GM12878 (cell line): ENCODE results near the gene WDR18. TPM values are rescaled to one million over a fixed set of nuclear protein-coding genes. Genes with fewer than 3 reads are reported as not detected.
A peak's percentile ranks its signal among the peaks of the same experiment; 100 is the strongest.

ENCODE experiments used
- ATAC-seq: fragments of 200-7000 bp; cut with Tn5 transposase; 3 replicates; pipeline ENCODE4 v1.9.1; 2020; ENCODE audit warnings: mild to moderate bottlenecking, moderate library complexity
- BruUV-seq: library from RNA; stranded (reverse); fragments of 400-500 nt; replicated peaks from 2 replicates; lab custom pipeline; 2021; lab: Mats Ljungman, UMichigan
- CTCF ChIA-PET: fragments of 300-600 bp; sonication (Branson Sonifier 250); formaldehyde crosslinking; extraction: SDS; loops from one replicate; lab custom pipeline; 2021; ENCODE audit warnings: inconsistent platforms; lab: Yijun Ruan, JAX
- POLR2A ChIA-PET: fragments of 350-600 bp; formaldehyde crosslinking; extraction: SDS; loops from one replicate; lab custom pipeline; 2021; ENCODE audit warnings: inconsistent platforms; lab: Charles Lee
- RAD21 ChIA-PET: fragments of 300-600 bp; sonication (Branson Sonifier 250); formaldehyde crosslinking; loops from one replicate; lab custom pipeline; 2023; ENCODE audit warnings: antibody characterized with exemption; ENCODE audit not compliant: unreplicated experiment; lab: Charles Lee
- SMC1A ChIA-PET: fragments of 300-600 bp; sonication (Branson Sonifier 250); formaldehyde crosslinking; loops from one replicate; lab custom pipeline; 2023; ENCODE audit not compliant: unreplicated experiment, uncharacterized antibody; lab: Charles Lee
- DNase-seq: peaks from one replicate; pipeline ENCODE4 v3.0.0-alpha.2; 2011; ENCODE audit warnings: low read depth, low spot score
- FAIRE-seq: peaks from 3 replicates; lab custom pipeline; 2011; peaks lifted over from hg19 to GRCh38; lab: Jason Lieb, UNC
- H2AFZ ChIP-seq: 2 replicates; pipeline ENCODE4 v1.6.0; 2011; ENCODE audit warnings: low read depth, low read length, control low read depth; ENCODE audit not compliant: control insufficient read depth
- H3K27ac ChIP-seq: 2 replicates; pipeline ENCODE4 v1.5.1; 2011; ENCODE audit warnings: control low read depth; ENCODE audit not compliant: control insufficient read depth, insufficient read depth
- H3K27me3 ChIP-seq, 2 experiments: replicated peaks in 1 of 2; 2 replicates each; pipeline versions ENCODE4 v1.6.0 to v1.6.1; 2011; ENCODE audit warnings: low read length in 1 of 2; ENCODE audit not compliant: control insufficient read depth in 2 of 2, insufficient read depth in 2 of 2
- H3K36me3 ChIP-seq, 2 experiments: 2 replicates each; pipeline ENCODE4 v1.5.1; 2011; ENCODE audit warnings: low read length in 1 of 2; ENCODE audit not compliant: control insufficient read depth in 2 of 2, insufficient read depth in 2 of 2
- H3K4me1 ChIP-seq: 2 replicates; pipeline ENCODE4 v1.6.1; 2011; ENCODE audit warnings: mild to moderate bottlenecking, low read length, moderate library complexity, mixed read lengths; ENCODE audit not compliant: control insufficient read depth, insufficient read depth
- H3K4me2 ChIP-seq: 2 replicates; pipeline ENCODE4 v1.6.0; 2011; ENCODE audit warnings: control low read depth; ENCODE audit not compliant: control insufficient read depth, insufficient read depth
- H3K4me3 ChIP-seq: fragments of 200-600 bp; sonication (generic); 2 replicates; pipeline ENCODE4 v1.5.1; 2016
- H3K79me2 ChIP-seq: 2 replicates; pipeline ENCODE4 v1.6.0; 2011; ENCODE audit warnings: low read length; ENCODE audit not compliant: control insufficient read depth, insufficient read depth
- H3K9ac ChIP-seq: 2 replicates; pipeline ENCODE4 v1.8.0; 2011; ENCODE audit warnings: low read length, control low read depth, mixed read lengths; ENCODE audit not compliant: control insufficient read depth, insufficient read depth
- H3K9me3 ChIP-seq: replicated peaks from 3 replicates; pipeline ENCODE4 v1.5.1; 2011; ENCODE audit warnings: mild to moderate bottlenecking, low read length; ENCODE audit not compliant: control insufficient read depth, insufficient read depth
- H4K20me1 ChIP-seq: 2 replicates; pipeline ENCODE4 v1.6.0; 2011; ENCODE audit not compliant: control insufficient read depth, insufficient read depth
- ATF7 ChIP-seq: fragments of 450-650 bp; IDR thresholded peaks from 2 replicates; pipeline ENCODE4 v1.6.1; 2016; ENCODE audit warnings: low read depth, mild to moderate bottlenecking
- EP300 ChIP-seq, 2 experiments: fragments of 150-350 bp in 1 of 2; IDR thresholded peaks; 2 replicates each; pipeline ENCODE4 v1.6.1; 2011 to 2012; ENCODE audit warnings: low read depth in 2 of 2, low read length in 2 of 2, borderline replicate concordance in 1 of 2, improper control_type of control experiment in 1 of 2, inconsistent platforms in 1 of 2; ENCODE audit not compliant: control insufficient read depth in 1 of 2
- ESRRA ChIP-seq: IDR thresholded peaks from 2 replicates; pipeline ENCODE4 v1.6.1; 2012; ENCODE audit warnings: mild to moderate bottlenecking, low read length, improper control_type of control experiment
- ETV6 ChIP-seq, 2 experiments: fragments of 450-650 bp in 1 of 2; IDR thresholded peaks in 1 of 2; conservative IDR thresholded peaks in 1 of 2; 2 replicates each; pipeline ENCODE4 v1.6.1; 2014; ENCODE audit warnings: antibody characterized with exemption in 1 of 2, borderline replicate concordance in 1 of 2, low read depth in 1 of 2, mild to moderate bottlenecking in 1 of 2, moderate library complexity in 1 of 2
- EZH2 ChIP-seq: IDR thresholded peaks from 2 replicates; pipeline ENCODE4 v1.6.1; 2012; ENCODE audit warnings: low read depth, mild to moderate bottlenecking, control low read depth, inconsistent platforms, low read length, borderline replicate concordance; ENCODE audit not compliant: control insufficient read depth
- FOXM1 ChIP-seq: IDR thresholded peaks from 2 replicates; pipeline ENCODE4 v1.6.1; 2012; ENCODE audit warnings: low read depth, mild to moderate bottlenecking, inconsistent platforms, low read length, moderate library complexity
- GATAD2B ChIP-seq: fragments of 450-650 bp; conservative IDR thresholded peaks from 2 replicates; pipeline ENCODE4 v1.6.1; 2017; ENCODE audit warnings: low read depth, mild to moderate bottlenecking, moderate library complexity
- IKZF2 ChIP-seq, 2 experiments: fragments of 450-650 bp; IDR thresholded peaks; 2 replicates each; pipeline ENCODE4 v1.6.1; 2017; ENCODE audit warnings: mild to moderate bottlenecking in 2 of 2, moderate library complexity in 2 of 2
- MTA3 ChIP-seq: IDR thresholded peaks from 2 replicates; pipeline ENCODE4 v1.6.1; 2012; ENCODE audit warnings: low read length, inconsistent platforms, borderline replicate concordance
- MXI1 ChIP-seq: fragments of 150-350 bp; IDR thresholded peaks from 2 replicates; pipeline ENCODE4 v1.6.1; 2011; ENCODE audit warnings: low read depth, mild to moderate bottlenecking, inconsistent platforms, low read length, improper control_type of control experiment
- MYB ChIP-seq: fragments of 150-350 bp; IDR thresholded peaks from 2 replicates; pipeline ENCODE4 v1.6.1; 2014; ENCODE audit warnings: mild to moderate bottlenecking, low read depth, low read length, borderline replicate concordance
- NR2F1 ChIP-seq: fragments of 450-650 bp; conservative IDR thresholded peaks from 2 replicates; pipeline ENCODE4 v1.6.1; 2017; ENCODE audit warnings: mild to moderate bottlenecking
- PAX8 ChIP-seq: fragments of 450-650 bp; IDR thresholded peaks from 2 replicates; pipeline ENCODE4 v1.6.1; 2017; ENCODE audit warnings: mild to moderate bottlenecking, moderate library complexity
- RBBP5 ChIP-seq: fragments of 200-600 bp; sonication (generic); conservative IDR thresholded peaks from 2 replicates; pipeline ENCODE4 v1.6.1; 2016
- SIX5 ChIP-seq: IDR thresholded peaks from 2 replicates; pipeline ENCODE4 v1.6.1; 2011; ENCODE audit warnings: mild to moderate bottlenecking, low read depth, low read length, moderate library complexity; ENCODE audit not compliant: severe bottlenecking
- SMAD1 ChIP-seq: fragments of 450-650 bp; IDR thresholded peaks from 2 replicates; pipeline ENCODE4 v1.6.1; 2018; ENCODE audit warnings: mild to moderate bottlenecking, low read depth; ENCODE audit not compliant: partially characterized antibody
- SMAD5 ChIP-seq: IDR thresholded peaks from 2 replicates; pipeline ENCODE4 v1.6.1; 2016; ENCODE audit warnings: antibody characterized with exemption, low read depth
- SMARCA5 ChIP-seq: fragments of 450-650 bp; IDR thresholded peaks from 2 replicates; pipeline ENCODE4 v1.6.1; 2017; ENCODE audit warnings: mild to moderate bottlenecking
- SRF ChIP-seq, 2 experiments: IDR thresholded peaks; 2 replicates each; pipeline ENCODE4 v1.6.1; 2011; ENCODE audit warnings: low read depth in 2 of 2, low read length in 2 of 2, mild to moderate bottlenecking in 1 of 2, moderate library complexity in 1 of 2
- TCF12 ChIP-seq: IDR thresholded peaks from 2 replicates; pipeline ENCODE4 v1.6.1; 2011; ENCODE audit warnings: low read depth, mild to moderate bottlenecking, low read length
- ZNF217 ChIP-seq: fragments of 450-650 bp; IDR thresholded peaks from 2 replicates; pipeline ENCODE4 v1.6.1; 2017; ENCODE audit warnings: antibody characterized with exemption, mild to moderate bottlenecking
- ZZZ3 ChIP-seq: IDR thresholded peaks from 2 replicates; pipeline ENCODE4 v1.6.1; 2011; ENCODE audit warnings: low read depth; ENCODE audit not compliant: control insufficient read depth, insufficient read length
- WGBS: methylation state at CpG from one replicate; pipeline ENCODE4 v1.1.6; 2016; ENCODE audit warnings: low lambda C conversion rate; ENCODE audit not compliant: insufficient replicate concordance, insufficient coverage; ENCODE audit errors: missing lambda C conversion rate; 5-methylcytosine and 5-hydroxymethylcytosine counted together
- in situ Hi-C: fragments of 300-500 bp; cut with MboI; formaldehyde crosslinking; loops from 9 replicates; pipeline ENCODE4 v1.14.3; 2018; ENCODE audit warnings: mixed read lengths
- intact Hi-C: fragments of 100-400 bp; cut with micrococcal nuclease; formaldehyde crosslinking; loops from one replicate; pipeline ENCODE4 v1.14.2; 2022; ENCODE audit not compliant: unreplicated experiment
- polyA plus RNA-seq, 11 experiments: library from polyadenylated mRNA; depleted of rRNA in 4 of 11; unstranded in 6 of 11; stranded (reverse) in 5 of 11; fragments of >200 nt; fragmentation: Nextera tagmentation in 4 of 11; fragmentation: Illumina TruSeq in 1 of 11; extraction: Ambion mirVana in 4 of 11; extraction: Trizol in 1 of 11; gene quantifications; 1 replicate in 1 of 11; 2 replicates in 10 of 11; pipeline versions ENCODE4 v1.2.1 to v1.2.3, GENCODE V29; 2011 to 2016; ENCODE audit warnings: inconsistent platforms in 2 of 11, missing spikeins in 2 of 11, low read depth in 1 of 11
- total RNA-seq, 4 experiments: library from RNA; depleted of rRNA in 3 of 4; stranded (reverse); fragments of >200 nt in 3 of 4; fragmentation: Illumina TruSeq in 1 of 4; extraction: Trizol in 1 of 4; gene quantifications; 2 replicates each; pipeline versions ENCODE4 v1.2.1 to v1.2.3, GENCODE V29; 2013 to 2021
- TF ChIP-seq, protein P1 (sequence below): fragments of 450-650 bp; IDR thresholded peaks from 2 replicates; pipeline ENCODE4 v1.6.1; 2018; ENCODE audit warnings: mild to moderate bottlenecking, low read depth, moderate library complexity; ENCODE audit not compliant: partially characterized antibody

The WDR18 gene
- total and polyA plus RNA-seq, 10 of the 15 experiments (the other 5 are each of a cell fraction or from before 2014, with no cell fraction given) = 3.0 to 206 (median 62.3) TPM

DNA sequence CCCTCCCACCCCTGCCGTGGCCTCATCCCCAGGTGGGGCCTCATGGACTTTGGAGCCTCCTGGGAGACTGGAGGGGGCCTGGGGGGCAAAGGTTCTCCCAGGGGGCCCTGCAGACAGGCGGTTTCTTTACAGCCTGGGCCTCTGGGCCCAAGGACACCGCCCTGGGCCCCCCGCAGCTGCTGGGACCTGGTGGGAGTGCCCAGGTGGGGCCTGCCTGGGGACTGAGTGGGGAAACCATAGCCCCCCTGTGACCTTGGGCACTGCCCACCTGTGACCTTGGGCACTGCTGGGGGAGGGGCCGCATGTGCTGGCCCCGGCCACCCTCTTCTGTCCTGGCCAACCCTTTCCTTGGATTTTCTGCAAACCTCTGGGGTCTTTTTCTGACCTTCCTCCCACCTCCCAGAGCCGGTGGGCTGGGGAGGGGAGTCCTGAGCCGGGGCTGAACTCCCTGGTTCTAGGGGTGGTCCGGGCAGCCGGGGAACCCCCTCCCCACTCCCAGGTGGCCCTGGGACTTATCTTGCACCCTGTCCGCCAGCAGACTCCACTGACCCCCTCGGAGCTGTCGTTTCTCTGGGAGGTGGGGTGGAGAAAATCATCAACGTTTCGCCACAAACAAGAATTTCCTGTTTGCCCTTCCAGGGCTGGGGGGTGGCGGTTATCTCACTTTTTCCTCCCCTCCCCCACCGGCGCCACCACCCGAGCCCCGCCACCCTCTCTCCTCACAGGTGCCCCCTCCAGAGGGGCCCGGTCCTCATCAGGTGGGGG lies 31.3 kb upstream of the WDR18 start:
- H3K79me2 ChIP-seq = peaks cover 62% of the 10 kb centered on the region
- no peak for ATAC-seq
- H3K4me2 ChIP-seq = peak overlapping the region; percentile 93
- in situ Hi-C loops (no loop called here), intact Hi-C loops (no loop called here)
- H3K9me3 ChIP-seq = no peaks in the 10 kb centered on the region
- H3K4me1 ChIP-seq = peaks cover 73% of the 10 kb centered on the region
- no peak for DNase-seq
- H3K27me3 ChIP-seq = no peaks in the 10 kb centered on the region
- H3K36me3 ChIP-seq = peaks cover 0 to 9% of the 10 kb centered on the region in 2 experiments; a peak in 3 of 4 replicates
- TSS peak; percentile 84 for BruUV-seq
- RAD21 ChIA-PET = interaction anchor here (4.8 kb wide), 1 partner anchor 29 kb away, joined by 20 read pairs; no protein-coding TSS in a partner anchor
- no peak for FAIRE-seq
- peak overlapping the region; percentile 95 for H3K27ac ChIP-seq
- H2AFZ ChIP-seq = no peak overlapping the region
- H3K4me3 ChIP-seq = peak overlapping the region; percentile 71
- H4K20me1 ChIP-seq = no peaks in the 10 kb centered on the region
- SMC1A ChIA-PET = interaction anchor here (2.6 kb wide), 1 partner anchor 29 kb away, joined by 16 read pairs; no protein-coding TSS in a partner anchor
- under 1% methylated on average over 13 of the region's 21 CpGs for WGBS
- POLR2A ChIA-PET = interaction anchor here (0.6 kb wide), 1 partner anchor 13 kb away, joined by 4 read pairs; no protein-coding TSS in a partner anchor
- H3K9ac ChIP-seq = peak overlapping the region; percentile 83
- CTCF ChIA-PET = interaction anchor here (1.0 to 1.1 kb wide), 2 partner anchors 14 to 28 kb away, joined by 3 read pairs; no protein-coding TSS in a partner anchor
- no peak for TF ChIP-seq MXI1
- no peak for TF ChIP-seq SIX5
- no peak for TF ChIP-seq FOXM1
- TF ChIP-seq ETV6 (conservative IDR thresholded peaks at IDR 0.05 in 1 of 2, IDR thresholded peaks at IDR 0.05 in 1 of 2; ENCODE audit: borderline replicate concordance in 1 of 2, low read depth in 1 of 2) = no peak
- TF ChIP-seq SMAD5 = no peak
- TF ChIP-seq SMARCA5 = no peak
- TF ChIP-seq ESRRA = peak; percentile 95
- peak; percentile 81 for TF ChIP-seq GATAD2B
- peak in 1 of 2 experiments; percentile 19; a peak in 2 of 4 replicates for TF ChIP-seq IKZF2 (IDR thresholded peaks at IDR 0.05)
- TF ChIP-seq MTA3 = no peak
- TF ChIP-seq NR2F1 = peak; percentile 90
- TF ChIP-seq PAX8 = no peak
- no peak for TF ChIP-seq ZNF217
- no peak for TF ChIP-seq MYB
- no peak for TF ChIP-seq ATF7
- TF ChIP-seq, protein P1, sequence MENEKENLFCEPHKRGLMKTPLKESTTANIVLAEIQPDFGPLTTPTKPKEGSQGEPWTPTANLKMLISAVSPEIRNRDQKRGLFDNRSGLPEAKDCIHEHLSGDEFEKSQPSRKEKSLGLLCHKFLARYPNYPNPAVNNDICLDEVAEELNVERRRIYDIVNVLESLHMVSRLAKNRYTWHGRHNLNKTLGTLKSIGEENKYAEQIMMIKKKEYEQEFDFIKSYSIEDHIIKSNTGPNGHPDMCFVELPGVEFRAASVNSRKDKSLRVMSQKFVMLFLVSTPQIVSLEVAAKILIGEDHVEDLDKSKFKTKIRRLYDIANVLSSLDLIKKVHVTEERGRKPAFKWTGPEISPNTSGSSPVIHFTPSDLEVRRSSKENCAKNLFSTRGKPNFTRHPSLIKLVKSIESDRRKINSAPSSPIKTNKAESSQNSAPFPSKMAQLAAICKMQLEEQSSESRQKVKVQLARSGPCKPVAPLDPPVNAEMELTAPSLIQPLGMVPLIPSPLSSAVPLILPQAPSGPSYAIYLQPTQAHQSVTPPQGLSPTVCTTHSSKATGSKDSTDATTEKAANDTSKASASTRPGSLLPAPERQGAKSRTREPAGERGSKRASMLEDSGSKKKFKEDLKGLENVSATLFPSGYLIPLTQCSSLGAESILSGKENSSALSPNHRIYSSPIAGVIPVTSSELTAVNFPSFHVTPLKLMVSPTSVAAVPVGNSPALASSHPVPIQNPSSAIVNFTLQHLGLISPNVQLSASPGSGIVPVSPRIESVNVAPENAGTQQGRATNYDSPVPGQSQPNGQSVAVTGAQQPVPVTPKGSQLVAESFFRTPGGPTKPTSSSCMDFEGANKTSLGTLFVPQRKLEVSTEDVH = no peak
- no peak for TF ChIP-seq RBBP5
- TF ChIP-seq SRF (IDR thresholded peaks at IDR 0.05; ENCODE audit: low read depth in 2 of 2, low read length in 2 of 2) = 0 out of 4 replicates have a peak, but pooled peaks of 1 of the 2 experiments have one; percentile 45
- TF ChIP-seq EZH2 = no peak
- TF ChIP-seq SMAD1 = no peak
- no peak for TF ChIP-seq EP300 (IDR thresholded peaks at IDR 0.05; ENCODE audit: borderline replicate concordance in 1 of 2, control insufficient read depth in 1 of 2, low read depth in 2 of 2, low read length in 2 of 2)
- TF ChIP-seq ZZZ3 = no peak
- peak; percentile 7; the same call in 1 of the 2 replicates for TF ChIP-seq TCF12
